ENCODE results near the gene EFCAB13. TPM values are rescaled to one million over a fixed set of nuclear protein-coding genes. Genes with fewer than 3 reads are reported as not detected.

EFCAB13 gene
- total RNA-seq, 1 experiment from 2014 or later: 7.1 TPM

GRCh38 chr17:47338026-47338425 lies 14.3 kb downstream of the EFCAB13 start:
- TF ChIP-seq POLR2AphosphoS5 (IDR thresholded peaks at IDR 0.05; ENCODE audit: low read depth, low read length) (no peak), TCF7L2 (IDR thresholded peaks at IDR 0.05; ENCODE audit: low read depth, low read length) (no peak), REST (IDR thresholded peaks at IDR 0.05; ENCODE audit: insufficient read depth in 1 of 2, low read depth in 2 of 2, low read length in 1 of 2) (no peak), CTCF (IDR thresholded peaks at IDR 0.05) (no peak), SIN3A (IDR thresholded peaks at IDR 0.05; ENCODE audit: borderline replicate concordance, insufficient read depth, low read depth, low read length) (no peak)
- Histone ChIP-seq H3K27me3 (ENCODE audit: control insufficient read depth, insufficient read depth, low read length) (no peaks in the 10 kb centered on the region), H3K27ac (ENCODE audit: low read length) (no peak overlapping the region), H3K9me3 (ENCODE audit: control insufficient read depth, insufficient read depth, low read depth, low read length) (no peaks in the 10 kb centered on the region), H3K4me1 (ENCODE audit: control insufficient read depth, insufficient read depth, low read length) (no peaks in the 10 kb centered on the region), H3K36me3 (ENCODE audit: control insufficient read depth, insufficient read depth, low read length) (no peaks in the 10 kb centered on the region), H3K4me3 (ENCODE audit: low read depth in 2 of 2, low read length in 2 of 2) (no peak overlapping the region)
- intact Hi-C loops (cut with micrococcal nuclease; ENCODE audit: unreplicated experiment) (no loop called here), in situ Hi-C loops (cut with HindIII; ENCODE audit: low pct_unique_long_range_greater_than_20kb, low sequenced_read_pairs) (no loop called here)
- no peak for DNase-seq (ENCODE audit: low read depth, low spot score)
- ChIA-PET POLR2A (no interaction called here), CTCF (no interaction called here)
- no peak for ATAC-seq
- BruUV-seq (replicated peaks): no TSS peak

- Histone ChIP-seq H3K27ac (ENCODE audit: low read length) (no peak overlapping the region), H3K9me3 (ENCODE audit: control insufficient read depth, insufficient read depth, low read depth, low read length) (no peaks in the 10 kb centered on the region), H3K4me1 (ENCODE audit: control insufficient read depth, insufficient read depth, low read length) (no peaks in the 10 kb centered on the region), H3K36me3 (ENCODE audit: control insufficient read depth, insufficient read depth, low read length) (no peaks in the 10 kb centered on the region), H3K4me3 (ENCODE audit: low read depth in 2 of 2, low read length in 2 of 2) (no peak overlapping the region), H3K27me3 (ENCODE audit: control insufficient read depth, insufficient read depth, low read length) (no peaks in the 10 kb centered on the region)
- ChIA-PET CTCF (no interaction called here), POLR2A (no interaction called here)
- in situ Hi-C loops (cut with HindIII; ENCODE audit: low pct_unique_long_range_greater_than_20kb, low sequenced_read_pairs): no loop called here
- no TSS peak for BruUV-seq (replicated peaks)
- ATAC-seq (no peak), DNase-seq (ENCODE audit: low read depth, low spot score) (no peak)
- TF ChIP-seq REST (IDR thresholded peaks at IDR 0.05; ENCODE audit: insufficient read depth in 1 of 2, low read depth in 2 of 2, low read length in 1 of 2): no peak
- TF ChIP-seq TCF7L2 (IDR thresholded peaks at IDR 0.05; ENCODE audit: low read depth, low read length): no peak
- TF ChIP-seq POLR2AphosphoS5 (IDR thresholded peaks at IDR 0.05; ENCODE audit: low read depth, low read length): no peak
- no peak for TF ChIP-seq CTCF (IDR thresholded peaks at IDR 0.05)
- no peak for TF ChIP-seq SIN3A (IDR thresholded peaks at IDR 0.05; ENCODE audit: borderline replicate concordance, insufficient read depth, low read depth, low read length)
- intact Hi-C loops (cut with micrococcal nuclease; ENCODE audit: unreplicated experiment): no loop called here
These were observed 29.1 kb downstream of the EFCAB13 start for GRCh38 chr17:47352848-47353247.
